ENCODE measurements around the gene SGO2.

GRCh38 chr2:200591308-200591707 lies 65.3 kb downstream of the SGO2 start:
- TF ChIP-seq CTCF (conservative IDR thresholded peaks at IDR 0.05 in 1 of 2, IDR thresholded peaks at IDR 0.05 in 1 of 2; ENCODE audit: extremely low read depth in 1 of 2, insufficient read depth in 1 of 2, low read depth in 1 of 2, low read length in 2 of 2) (no peak), EZH2 (IDR thresholded peaks at IDR 0.05; ENCODE audit: borderline replicate concordance, low read length) (no peak)
